ENCODE results near the gene CHMP1A. TPM values are rescaled to one million over a fixed set of nuclear protein-coding genes. Genes with fewer than 3 reads are reported as not detected.

CHMP1A gene
- total and polyA plus RNA-seq, 2 of the 8 experiments (the other 6 are each of a cell fraction or from before 2014, with no cell fraction given): 64.4 to 75.8 TPM

DNA sequence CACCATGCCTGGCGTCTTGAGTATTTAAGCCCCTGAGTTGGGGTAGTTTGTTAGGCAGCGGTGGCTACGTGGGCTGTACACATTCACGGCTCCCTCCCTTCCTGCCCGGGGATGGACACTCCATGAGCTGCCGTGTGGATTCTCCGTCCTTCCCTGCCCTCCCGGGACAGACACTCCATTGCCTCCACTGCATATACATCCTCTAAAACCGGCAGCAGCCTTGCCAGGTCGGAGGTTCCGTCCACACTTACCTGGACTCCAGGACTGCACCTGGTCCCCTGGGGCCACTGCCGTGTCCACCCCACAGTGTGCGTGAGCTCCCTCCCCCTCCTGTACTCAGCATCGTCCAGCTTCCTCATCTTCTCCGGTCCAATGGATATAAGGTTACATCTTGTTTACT, 47.5 kb upstream of the CHMP1A start:
- H2BK5ac ChIP-seq (ENCODE audit: low read depth, low read length): no peak overlapping the region
- H2BK15ac ChIP-seq (ENCODE audit: low read length): peak overlapping the region; percentile 21
- no peak overlapping the region for H4K5ac ChIP-seq (ENCODE audit: insufficient read length, low read depth, low read length)
- no peak overlapping the region for H3K14ac ChIP-seq (ENCODE audit: insufficient read length)
- H3K56ac ChIP-seq (replicated peaks; ENCODE audit: insufficient read length, low read depth, low read length): no peak overlapping the region
- H2BK20ac ChIP-seq (ENCODE audit: low read length): no peak overlapping the region
- H3K18ac ChIP-seq (ENCODE audit: extremely low read depth, low read length): no peak overlapping the region
- H3K4me2 ChIP-seq (ENCODE audit: insufficient read depth in 1 of 2, low read depth in 2 of 2, low read length in 2 of 2): no peak overlapping the region
- ChIA-PET CTCF (ENCODE audit: partially characterized antibody) (interaction anchor here (0.6 to 7.2 kb wide), 18 partner anchors 9 to 987 kb away, joined by 3 to 69 read pairs (median 4); partner anchors contain the start of gene VPS9D1), POLR2A (ENCODE audit: partially characterized antibody) (interaction anchor here (0.6 to 16.7 kb wide), 7 partner anchors 9 to 314 kb away, joined by 3 to 193 read pairs (median 4); partner anchors contain the start of genes DBNDD1 and VPS9D1)
- H3K36me3 ChIP-seq (ENCODE audit: control insufficient read depth in 2 of 4, insufficient read depth in 4 of 4, low read length in 3 of 4): no peaks in the 10 kb centered on the region
- H4K8ac ChIP-seq (ENCODE audit: extremely low read depth, insufficient read depth, low read length): no peak overlapping the region; the same call in 1 of the 2 replicates
- H3K79me2 ChIP-seq (ENCODE audit: control insufficient read depth in 1 of 2, insufficient read depth in 2 of 2, low read length in 2 of 2): no peaks in the 10 kb centered on the region
- no peak for DNase-seq (ENCODE audit: low read depth in 1 of 2, low spot score in 2 of 2)
- H2BK12ac ChIP-seq (ENCODE audit: low read depth, low read length): peak overlapping the region; percentile 71; the same call in 1 of the 2 replicates
- no peak overlapping the region for H3K9ac ChIP-seq (replicated peaks in 1 of 4; ENCODE audit: extremely low read depth in 1 of 4, low read depth in 3 of 4, low read length in 3 of 4)
- H3K79me1 ChIP-seq (ENCODE audit: low read depth, low read length): no peaks in the 10 kb centered on the region
- no peak overlapping the region for H2AFZ ChIP-seq (ENCODE audit: low read length)
- H2AK5ac ChIP-seq (ENCODE audit: low read depth, low read length): no peak overlapping the region; the same call in 1 of the 2 replicates
- H3K4ac ChIP-seq (replicated peaks; ENCODE audit: insufficient read length, low read depth, low read length): no peak overlapping the region
- no peak for FAIRE-seq
- no peaks in the 10 kb centered on the region for H3K9me3 ChIP-seq (ENCODE audit: insufficient read depth in 2 of 2, low read depth in 1 of 2, low read length in 1 of 2)
- H4K20me1 ChIP-seq (replicated peaks in 1 of 2; ENCODE audit: control insufficient read depth in 1 of 2, insufficient read depth in 2 of 2, low read length in 2 of 2): peaks cover 0 to 9% of the 10 kb centered on the region in 2 experiments
- peaks cover 0 to 22% (median 13%) of the 10 kb centered on the region in 4 experiments; a peak in 6 of 7 replicates for H3K4me1 ChIP-seq (replicated peaks in 1 of 4; ENCODE audit: control insufficient read depth in 3 of 4, insufficient read depth in 4 of 4, low read length in 3 of 4)
- no peak overlapping the region for H3K23ac ChIP-seq (ENCODE audit: insufficient read length)
- peaks cover 11% of the 10 kb centered on the region; the same call in 1 of the 2 replicates for H3K23me2 ChIP-seq (ENCODE audit: low read depth, low read length)
- no peak overlapping the region for H2BK120ac ChIP-seq (replicated peaks; ENCODE audit: low read depth, low read length)
- peaks cover 0 to 9% (median 2%) of the 10 kb centered on the region in 4 experiments; a peak in 3 of 7 replicates for H3K27me3 ChIP-seq (replicated peaks in 1 of 4; ENCODE audit: control insufficient read depth in 3 of 4, extremely low read depth in 1 of 4, insufficient read depth in 3 of 4, low read length in 3 of 4)
- H3K4me3 ChIP-seq (ENCODE audit: extremely low read depth in 1 of 4, insufficient read depth in 2 of 4, low read depth in 3 of 4, low read length in 4 of 4): no peak overlapping the region
- no peak overlapping the region for H4K91ac ChIP-seq (replicated peaks; ENCODE audit: insufficient read length, low read length)
- H3K27ac ChIP-seq (ENCODE audit: low read depth, low read length): no peak overlapping the region
- 93% methylated on average over 15 of the region's 15 CpGs; no CpG with 5 or more reads in 1 of the 2 experiments for WGBS, 2 experiments (ENCODE audit: extremely low coverage in 1 of 2, insufficient coverage in 1 of 2, insufficient read length in 1 of 2, insufficient replicate concordance in 2 of 2, low coverage in 1 of 2, low lambda C conversion rate in 2 of 2, missing lambda C conversion rate in 1 of 2)
- TF ChIP-seq CEBPB (IDR thresholded peaks at IDR 0.05; ENCODE audit: low read depth, low read length) (no peak), NRF1 (IDR thresholded peaks at IDR 0.05; ENCODE audit: low read depth, low read length) (no peak), CHD1 (IDR thresholded peaks at IDR 0.05; ENCODE audit: low read depth, low read length) (no peak), RFX5 (IDR thresholded peaks at IDR 0.05; ENCODE audit: borderline replicate concordance, low read depth, low read length) (no peak), BACH1 (IDR thresholded peaks at IDR 0.05; ENCODE audit: low read length) (no peak), RAD21 (IDR thresholded peaks at IDR 0.05 in 1 of 2, conservative IDR thresholded peaks at IDR 0.05 in 1 of 2; ENCODE audit: low read depth in 2 of 2, low read length in 2 of 2) (no peak), JUN (IDR thresholded peaks at IDR 0.05; ENCODE audit: low read depth, low read length) (no peak), TEAD4 (IDR thresholded peaks at IDR 0.05; ENCODE audit: low read depth, low read length) (no peak), SIX5 (IDR thresholded peaks at IDR 0.05; ENCODE audit: low read depth, low read length) (no peak), RBBP5 (IDR thresholded peaks at IDR 0.05; ENCODE audit: borderline replicate concordance, low read depth, low read length) (no peak), FOSL1 (IDR thresholded peaks at IDR 0.05; ENCODE audit: insufficient read depth, low read depth, low read length) (no peak)
- TF ChIP-seq, protein P1, sequence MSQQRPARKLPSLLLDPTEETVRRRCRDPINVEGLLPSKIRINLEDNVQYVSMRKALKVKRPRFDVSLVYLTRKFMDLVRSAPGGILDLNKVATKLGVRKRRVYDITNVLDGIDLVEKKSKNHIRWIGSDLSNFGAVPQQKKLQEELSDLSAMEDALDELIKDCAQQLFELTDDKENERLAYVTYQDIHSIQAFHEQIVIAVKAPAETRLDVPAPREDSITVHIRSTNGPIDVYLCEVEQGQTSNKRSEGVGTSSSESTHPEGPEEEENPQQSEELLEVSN (IDR thresholded peaks at IDR 0.05): no peak
- TF ChIP-seq, protein P2, sequence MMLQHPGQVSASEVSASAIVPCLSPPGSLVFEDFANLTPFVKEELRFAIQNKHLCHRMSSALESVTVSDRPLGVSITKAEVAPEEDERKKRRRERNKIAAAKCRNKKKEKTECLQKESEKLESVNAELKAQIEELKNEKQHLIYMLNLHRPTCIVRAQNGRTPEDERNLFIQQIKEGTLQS (IDR thresholded peaks at IDR 0.05; ENCODE audit: insufficient read depth, low read depth, low read length): no peak

Data from H1 (cell line).